Breast epithelium (tissue), 4 donors: ENCODE data around the gene DRC3. TPM values are rescaled to one million over a fixed set of nuclear protein-coding genes. Genes with fewer than 3 reads are reported as not detected.
"Not testable (repeated sequence)": the region's sequence is repeated elsewhere in the genome, so short reads cannot be mapped to it uniquely, and the experiment has no call there.

ENCODE experiments used
- DNase-seq, 2 donors: peaks; one replicate each; pipeline ENCODE4 v3.0.0-alpha.2; 2019; ENCODE audit warnings: low spot score in 2 of 2
- H3K27ac ChIP-seq, 2 donors: fragments of 200-600 bp; sonication (generic) in 1 of 2; one replicate each; pipeline ENCODE4 v1.5.1; 2016 to 2019; ENCODE audit warnings: mild to moderate bottlenecking in 1 of 2
- H3K27me3 ChIP-seq, 2 donors: fragments of 200-600 bp; sonication (generic) in 1 of 2; one replicate each; pipeline versions ENCODE4 v1.5.1 to v1.6.0; 2017 to 2019; ENCODE audit warnings: control low read depth in 1 of 2, mild to moderate bottlenecking in 1 of 2
- H3K36me3 ChIP-seq: fragments of 200-600 bp; one replicate; pipeline ENCODE4 v1.5.1; 2019
- H3K4me1 ChIP-seq, 2 donors: fragments of 200-600 bp; sonication (generic); one replicate each; pipeline ENCODE4 v1.5.1; 2016 to 2019; ENCODE audit warnings: control low read depth in 1 of 2
- H3K4me3 ChIP-seq, 3 donors: fragments of 200-600 bp; sonication (generic); 1 replicate in 2 of 3; 2 replicates in 1 of 3; pipeline ENCODE4 v1.5.1; 2016 to 2019; ENCODE audit warnings: mild to moderate bottlenecking in 3 of 3, moderate library complexity in 2 of 3
- H3K9me3 ChIP-seq, 2 donors: fragments of 200-600 bp; sonication (generic) in 1 of 2; one replicate each; pipeline ENCODE4 v1.5.1; 2016 to 2019; ENCODE audit warnings: control low read depth in 1 of 2
- CTCF ChIP-seq, 3 donors: fragments of 450-650 bp; IDR thresholded peaks; one replicate each; pipeline ENCODE4 v1.5.1; 2016 to 2017; ENCODE audit warnings: antibody characterized with exemption in 3 of 3, mild to moderate bottlenecking in 3 of 3, moderate library complexity in 3 of 3
- POLR2A ChIP-seq: fragments of 450-650 bp; IDR thresholded peaks from one replicate; pipeline ENCODE4 v1.6.1; 2016; ENCODE audit warnings: antibody characterized with exemption, mild to moderate bottlenecking, moderate library complexity
- POLR2AphosphoS5 ChIP-seq, 3 donors: sonication (generic); formaldehyde crosslinking; IDR thresholded peaks; one replicate each; pipeline ENCODE4 v1.6.1; 2017; ENCODE audit warnings: antibody characterized with exemption in 3 of 3
- intact Hi-C: fragments of 100-400 bp; cut with DNase I; formaldehyde crosslinking; loops from one replicate; pipeline ENCODE4 v1.15.1; 2023; ENCODE audit warnings: low total_unique reads
- total RNA-seq, 3 donors: library from RNA; depleted of rRNA; stranded (reverse); fragments of >200 nt; gene quantifications; one replicate each; pipeline ENCODE4 v1.1.0, GENCODE V29; 2016

The DRC3 gene
- total RNA-seq, 3 donors from 2014 or later: 0.96 to 18.0 (median 10.5) TPM

GRCh38 chr17:17937958-17938357 lies 34.7 kb upstream of the DRC3 start:
- DNase-seq: no peak
- intact Hi-C loops: no loop called here
- H3K4me3 ChIP-seq: no peak overlapping the region
- H3K27me3 ChIP-seq: no peaks in the 10 kb centered on the region
- H3K27ac ChIP-seq: no peak overlapping the region
- H3K36me3 ChIP-seq: no peaks in the 10 kb centered on the region
- H3K9me3 ChIP-seq: no peaks in the 10 kb centered on the region
- TF ChIP-seq POLR2AphosphoS5 (IDR thresholded peaks at IDR 0.05) (no peak), CTCF (IDR thresholded peaks at IDR 0.05) (no peak), POLR2A (no peak)
- H3K4me1 ChIP-seq: peaks cover 0 to 12% of the 10 kb centered on the region in 2 donors

- intact Hi-C loops: no loop called here
- no peak overlapping the region for H3K27ac ChIP-seq
- peaks cover 0 to 12% of the 10 kb centered on the region in 2 donors for H3K4me1 ChIP-seq
- no peaks in the 10 kb centered on the region for H3K27me3 ChIP-seq
- TF ChIP-seq POLR2A (no peak), CTCF (IDR thresholded peaks at IDR 0.05) (no peak), POLR2AphosphoS5 (IDR thresholded peaks at IDR 0.05) (no peak)
- no peaks in the 10 kb centered on the region for H3K36me3 ChIP-seq
- DNase-seq: no peak
- no peaks in the 10 kb centered on the region for H3K9me3 ChIP-seq
- no peak overlapping the region for H3K4me3 ChIP-seq
Observed at GRCh38 chr17:17938388-17939107, 34.1 kb upstream of the DRC3 start.

GRCh38 chr17:17939941-17940340 lies 32.7 kb upstream of the DRC3 start:
- DNase-seq, H3K36me3 ChIP-seq, H3K9me3 ChIP-seq, H3K27ac ChIP-seq, H3K4me3 ChIP-seq, H3K27me3 ChIP-seq, intact Hi-C loops: not testable (repeated sequence)
- peaks cover 0 to 12% of the 10 kb centered on the region in 2 donors for H3K4me1 ChIP-seq

- H3K9me3 ChIP-seq: no peaks in the 10 kb centered on the region
- DNase-seq: no peak
- no peaks in the 10 kb centered on the region for H3K27me3 ChIP-seq
- TF ChIP-seq CTCF (IDR thresholded peaks at IDR 0.05): no peak
- no peak for TF ChIP-seq POLR2AphosphoS5 (IDR thresholded peaks at IDR 0.05)
- TF ChIP-seq POLR2A: no peak
- intact Hi-C loops: no loop called here
- no peak overlapping the region for H3K4me3 ChIP-seq
- peaks cover 0 to 12% of the 10 kb centered on the region in 2 donors for H3K4me1 ChIP-seq
- no peak overlapping the region for H3K27ac ChIP-seq
- no peaks in the 10 kb centered on the region for H3K36me3 ChIP-seq
Observed at GRCh38 chr17:17940441-17940911, 32.2 kb upstream of the DRC3 start.

- intact Hi-C loops: no loop called here
- no peak overlapping the region for H3K27ac ChIP-seq
Observed at GRCh38 chr17:17941015-17941414, 31.6 kb upstream of the DRC3 start.

More at GRCh38 chr17:17941015-17941414, 31.6 kb upstream of the DRC3 start:
- DNase-seq: no peak
- Histone ChIP-seq H3K4me3 (no peak overlapping the region), H3K27me3 (no peaks in the 10 kb centered on the region), H3K9me3 (no peaks in the 10 kb centered on the region), H3K36me3 (no peaks in the 10 kb centered on the region), H3K4me1 (peaks cover 0 to 12% of the 10 kb centered on the region in 2 donors)
- TF ChIP-seq POLR2AphosphoS5 (IDR thresholded peaks at IDR 0.05): no peak
- no peak for TF ChIP-seq CTCF (IDR thresholded peaks at IDR 0.05)
- TF ChIP-seq POLR2A: no peak
